GM23338 (cell line): ENCODE measurements around the gene HNMT.

ENCODE experiments used
- CTCF ChIP-seq, 2 experiments: fragments of 200-600 bp in 1 of 2; sonication (generic) in 1 of 2; conservative IDR thresholded peaks; 2 replicates each; pipeline versions ENCODE4 v1.5.1 to v1.6.1; 2016 to 2017; ENCODE audit warnings: antibody characterized with exemption in 2 of 2, low read depth in 2 of 2, mild to moderate bottlenecking in 2 of 2, moderate library complexity in 1 of 2
- ETS1 ChIP-seq: IDR thresholded peaks from 2 replicates; pipeline ENCODE4 v1.6.1; 2016; ENCODE audit warnings: antibody characterized with exemption
- REST ChIP-seq: IDR thresholded peaks from one replicate; pipeline ENCODE4 v1.6.1; 2018; ENCODE audit warnings: antibody characterized with exemption; ENCODE audit not compliant: unreplicated experiment

GRCh38 chr2:137967042-137967441 is 2.8 kb downstream of the HNMT start:
- TF ChIP-seq CTCF (conservative IDR thresholded peaks at IDR 0.05; ENCODE audit: low read depth in 2 of 2) (no peak), ETS1 (no peak), REST (no peak)
